ENCODE results near the gene MPP7.

The MPP7 gene

GRCh38 chr10:28307267-28307666 lies 4.4 kb upstream of the MPP7 start:
- Histone ChIP-seq H3K4me1 (ENCODE audit: control insufficient read depth, insufficient read depth, low read length) (0 out of 2 replicates have a peak, but pooled peaks cover 9% of the 10 kb centered on the region), H3K36me3 (ENCODE audit: control insufficient read depth, insufficient read depth, low read length) (no peaks in the 10 kb centered on the region), H3K9me3 (ENCODE audit: control insufficient read depth, insufficient read depth, low read length) (no peaks in the 10 kb centered on the region), H3K27ac (ENCODE audit: low read depth, low read length) (no peak overlapping the region), H3K9ac (ENCODE audit: low read depth, low read length) (no peak overlapping the region), H3K27me3 (ENCODE audit: control insufficient read depth, insufficient read depth, low read length) (peaks cover 22% of the 10 kb centered on the region), H3K4me3 (ENCODE audit: low read depth, low read length) (no peak overlapping the region)

GRCh38 chr10:28305553-28305952 lies 2.7 kb upstream of the MPP7 start:
- no peaks in the 10 kb centered on the region for H3K36me3 ChIP-seq (ENCODE audit: control insufficient read depth, insufficient read depth, low read length)
- no peak overlapping the region for H3K27ac ChIP-seq (ENCODE audit: low read depth, low read length)
- H3K27me3 ChIP-seq (ENCODE audit: control insufficient read depth, insufficient read depth, low read length): peaks cover 22% of the 10 kb centered on the region
- no peaks in the 10 kb centered on the region for H3K9me3 ChIP-seq (ENCODE audit: control insufficient read depth, insufficient read depth, low read length)
- no peak overlapping the region for H3K9ac ChIP-seq (ENCODE audit: low read depth, low read length)
- H3K4me1 ChIP-seq (ENCODE audit: control insufficient read depth, insufficient read depth, low read length): peaks cover 13% of the 10 kb centered on the region; the same call in 1 of the 2 replicates
- H3K4me3 ChIP-seq (ENCODE audit: low read depth, low read length): no peak overlapping the region

- Histone ChIP-seq H3K27me3 (ENCODE audit: control insufficient read depth, insufficient read depth, low read length) (peaks cover 22% of the 10 kb centered on the region), H3K4me3 (ENCODE audit: low read depth, low read length) (no peak overlapping the region; the same call in 1 of the 2 replicates), H3K9me3 (ENCODE audit: control insufficient read depth, insufficient read depth, low read length) (no peaks in the 10 kb centered on the region), H3K27ac (ENCODE audit: low read depth, low read length) (no peak overlapping the region), H3K36me3 (ENCODE audit: control insufficient read depth, insufficient read depth, low read length) (no peaks in the 10 kb centered on the region), H3K9ac (ENCODE audit: low read depth, low read length) (no peak overlapping the region), H3K4me1 (ENCODE audit: control insufficient read depth, insufficient read depth, low read length) (peaks cover 17% of the 10 kb centered on the region; the same call in 1 of the 2 replicates)
Observed at GRCh38 chr10:28304032-28304571, 1.2 kb upstream of the MPP7 start.

GRCh38 chr10:28302012-28302637 lies 739 bp downstream of the MPP7 start:
- peak overlapping the region; percentile 96 for H3K27ac ChIP-seq (ENCODE audit: low read depth, low read length)
- no peaks in the 10 kb centered on the region for H3K36me3 ChIP-seq (ENCODE audit: control insufficient read depth, insufficient read depth, low read length)
- peak overlapping the region; percentile 89 for H3K4me3 ChIP-seq (ENCODE audit: low read depth, low read length)
- peaks cover 17% of the 10 kb centered on the region; the same call in 1 of the 2 replicates for H3K4me1 ChIP-seq (ENCODE audit: control insufficient read depth, insufficient read depth, low read length)
- H3K9ac ChIP-seq (ENCODE audit: low read depth, low read length): 0 out of 2 replicates have a peak overlapping the region, but pooled peaks have one; percentile 17
- peaks cover 19% of the 10 kb centered on the region for H3K27me3 ChIP-seq (ENCODE audit: control insufficient read depth, insufficient read depth, low read length)
- H3K9me3 ChIP-seq (ENCODE audit: control insufficient read depth, insufficient read depth, low read length): no peaks in the 10 kb centered on the region

GRCh38 chr10:28300027-28300426 lies 2.8 kb downstream of the MPP7 start:
- Histone ChIP-seq H3K27ac (ENCODE audit: low read depth, low read length) (no peak overlapping the region), H3K4me3 (ENCODE audit: low read depth, low read length) (no peak overlapping the region), H3K4me1 (ENCODE audit: control insufficient read depth, insufficient read depth, low read length) (peaks cover 35% of the 10 kb centered on the region), H3K27me3 (ENCODE audit: control insufficient read depth, insufficient read depth, low read length) (peaks cover 15% of the 10 kb centered on the region), H3K9ac (ENCODE audit: low read depth, low read length) (no peak overlapping the region), H3K9me3 (ENCODE audit: control insufficient read depth, insufficient read depth, low read length) (no peaks in the 10 kb centered on the region), H3K36me3 (ENCODE audit: control insufficient read depth, insufficient read depth, low read length) (no peaks in the 10 kb centered on the region)

GRCh38 chr10:28298951-28299350 lies 3.9 kb downstream of the MPP7 start:
- H3K27ac ChIP-seq (ENCODE audit: low read depth, low read length): no peak overlapping the region
- no peak overlapping the region for H3K4me3 ChIP-seq (ENCODE audit: low read depth, low read length)
- peaks cover 40% of the 10 kb centered on the region for H3K4me1 ChIP-seq (ENCODE audit: control insufficient read depth, insufficient read depth, low read length)
- peaks cover 4% of the 10 kb centered on the region; the same call in 1 of the 2 replicates for H3K27me3 ChIP-seq (ENCODE audit: control insufficient read depth, insufficient read depth, low read length)
- H3K36me3 ChIP-seq (ENCODE audit: control insufficient read depth, insufficient read depth, low read length): no peaks in the 10 kb centered on the region
- no peak overlapping the region for H3K9ac ChIP-seq (ENCODE audit: low read depth, low read length)
- no peaks in the 10 kb centered on the region for H3K9me3 ChIP-seq (ENCODE audit: control insufficient read depth, insufficient read depth, low read length)

- Histone ChIP-seq H3K27me3 (ENCODE audit: control insufficient read depth, insufficient read depth, low read length) (no peaks in the 10 kb centered on the region), H3K27ac (ENCODE audit: low read depth, low read length) (no peak overlapping the region), H3K9me3 (ENCODE audit: control insufficient read depth, insufficient read depth, low read length) (no peaks in the 10 kb centered on the region), H3K9ac (ENCODE audit: low read depth, low read length) (no peak overlapping the region), H3K36me3 (ENCODE audit: control insufficient read depth, insufficient read depth, low read length) (no peaks in the 10 kb centered on the region), H3K4me3 (ENCODE audit: low read depth, low read length) (no peak overlapping the region), H3K4me1 (ENCODE audit: control insufficient read depth, insufficient read depth, low read length) (peaks cover 37% of the 10 kb centered on the region)
Observed at GRCh38 chr10:28296023-28296422, 6.8 kb downstream of the MPP7 start.

GRCh38 chr10:28295336-28295735 lies 7.5 kb downstream of the MPP7 start:
- H3K4me3 ChIP-seq (ENCODE audit: low read depth, low read length): no peak overlapping the region
- no peaks in the 10 kb centered on the region for H3K9me3 ChIP-seq (ENCODE audit: control insufficient read depth, insufficient read depth, low read length)
- no peaks in the 10 kb centered on the region for H3K36me3 ChIP-seq (ENCODE audit: control insufficient read depth, insufficient read depth, low read length)
- H3K27me3 ChIP-seq (ENCODE audit: control insufficient read depth, insufficient read depth, low read length): no peaks in the 10 kb centered on the region
- no peak overlapping the region for H3K9ac ChIP-seq (ENCODE audit: low read depth, low read length)
- H3K27ac ChIP-seq (ENCODE audit: low read depth, low read length): no peak overlapping the region
- peaks cover 37% of the 10 kb centered on the region for H3K4me1 ChIP-seq (ENCODE audit: control insufficient read depth, insufficient read depth, low read length)

GRCh38 chr10:28294809-28295208 lies 8.1 kb downstream of the MPP7 start:
- no peaks in the 10 kb centered on the region for H3K27me3 ChIP-seq (ENCODE audit: control insufficient read depth, insufficient read depth, low read length)
- no peak overlapping the region for H3K4me3 ChIP-seq (ENCODE audit: low read depth, low read length)
- H3K4me1 ChIP-seq (ENCODE audit: control insufficient read depth, insufficient read depth, low read length): peaks cover 34% of the 10 kb centered on the region
- H3K9me3 ChIP-seq (ENCODE audit: control insufficient read depth, insufficient read depth, low read length): no peaks in the 10 kb centered on the region
- H3K9ac ChIP-seq (ENCODE audit: low read depth, low read length): no peak overlapping the region
- H3K27ac ChIP-seq (ENCODE audit: low read depth, low read length): no peak overlapping the region
- H3K36me3 ChIP-seq (ENCODE audit: control insufficient read depth, insufficient read depth, low read length): no peaks in the 10 kb centered on the region

GRCh38 chr10:28294169-28294532 lies 8.7 kb downstream of the MPP7 start:
- H3K4me3 ChIP-seq (ENCODE audit: low read depth, low read length): no peak overlapping the region
- no peak overlapping the region for H3K9ac ChIP-seq (ENCODE audit: low read depth, low read length)
- no peaks in the 10 kb centered on the region for H3K27me3 ChIP-seq (ENCODE audit: control insufficient read depth, insufficient read depth, low read length)
- no peak overlapping the region for H3K27ac ChIP-seq (ENCODE audit: low read depth, low read length)
- no peaks in the 10 kb centered on the region for H3K9me3 ChIP-seq (ENCODE audit: control insufficient read depth, insufficient read depth, low read length)
- H3K4me1 ChIP-seq (ENCODE audit: control insufficient read depth, insufficient read depth, low read length): peaks cover 34% of the 10 kb centered on the region
- H3K36me3 ChIP-seq (ENCODE audit: control insufficient read depth, insufficient read depth, low read length): no peaks in the 10 kb centered on the region

GRCh38 chr10:28293236-28294168 lies 9.4 kb downstream of the MPP7 start:
- H3K4me1 ChIP-seq (ENCODE audit: control insufficient read depth, insufficient read depth, low read length): peaks cover 34% of the 10 kb centered on the region
- no peak overlapping the region for H3K9ac ChIP-seq (ENCODE audit: low read depth, low read length)
- H3K36me3 ChIP-seq (ENCODE audit: control insufficient read depth, insufficient read depth, low read length): no peaks in the 10 kb centered on the region
- H3K4me3 ChIP-seq (ENCODE audit: low read depth, low read length): peak overlapping the region; percentile 48
- H3K27ac ChIP-seq (ENCODE audit: low read depth, low read length): no peak overlapping the region
- no peaks in the 10 kb centered on the region for H3K27me3 ChIP-seq (ENCODE audit: control insufficient read depth, insufficient read depth, low read length)
- H3K9me3 ChIP-seq (ENCODE audit: control insufficient read depth, insufficient read depth, low read length): no peaks in the 10 kb centered on the region

All from HUES48 (cell line).